ENCODE results near the gene TPPP.
A peak's percentile ranks its signal among the peaks of the same experiment; 100 is the strongest.

GRCh38 chr5:671459-672328 is 21.5 kb downstream of the TPPP start:
- TF ChIP-seq SMC3 (IDR thresholded peaks at IDR 0.05) (peak; percentile 67), JUN (IDR thresholded peaks at IDR 0.05) (no peak), RFX5 (IDR thresholded peaks at IDR 0.05) (no peak), ZFP36 (IDR thresholded peaks at IDR 0.05; ENCODE audit: borderline replicate concordance, partially characterized antibody) (no peak), JUNB (IDR thresholded peaks at IDR 0.05) (no peak)
- TF ChIP-seq, protein P1, sequence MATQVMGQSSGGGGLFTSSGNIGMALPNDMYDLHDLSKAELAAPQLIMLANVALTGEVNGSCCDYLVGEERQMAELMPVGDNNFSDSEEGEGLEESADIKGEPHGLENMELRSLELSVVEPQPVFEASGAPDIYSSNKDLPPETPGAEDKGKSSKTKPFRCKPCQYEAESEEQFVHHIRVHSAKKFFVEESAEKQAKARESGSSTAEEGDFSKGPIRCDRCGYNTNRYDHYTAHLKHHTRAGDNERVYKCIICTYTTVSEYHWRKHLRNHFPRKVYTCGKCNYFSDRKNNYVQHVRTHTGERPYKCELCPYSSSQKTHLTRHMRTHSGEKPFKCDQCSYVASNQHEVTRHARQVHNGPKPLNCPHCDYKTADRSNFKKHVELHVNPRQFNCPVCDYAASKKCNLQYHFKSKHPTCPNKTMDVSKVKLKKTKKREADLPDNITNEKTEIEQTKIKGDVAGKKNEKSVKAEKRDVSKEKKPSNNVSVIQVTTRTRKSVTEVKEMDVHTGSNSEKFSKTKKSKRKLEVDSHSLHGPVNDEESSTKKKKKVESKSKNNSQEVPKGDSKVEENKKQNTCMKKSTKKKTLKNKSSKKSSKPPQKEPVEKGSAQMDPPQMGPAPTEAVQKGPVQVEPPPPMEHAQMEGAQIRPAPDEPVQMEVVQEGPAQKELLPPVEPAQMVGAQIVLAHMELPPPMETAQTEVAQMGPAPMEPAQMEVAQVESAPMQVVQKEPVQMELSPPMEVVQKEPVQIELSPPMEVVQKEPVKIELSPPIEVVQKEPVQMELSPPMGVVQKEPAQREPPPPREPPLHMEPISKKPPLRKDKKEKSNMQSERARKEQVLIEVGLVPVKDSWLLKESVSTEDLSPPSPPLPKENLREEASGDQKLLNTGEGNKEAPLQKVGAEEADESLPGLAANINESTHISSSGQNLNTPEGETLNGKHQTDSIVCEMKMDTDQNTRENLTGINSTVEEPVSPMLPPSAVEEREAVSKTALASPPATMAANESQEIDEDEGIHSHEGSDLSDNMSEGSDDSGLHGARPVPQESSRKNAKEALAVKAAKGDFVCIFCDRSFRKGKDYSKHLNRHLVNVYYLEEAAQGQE (IDR thresholded peaks at IDR 0.05) = no peak
